22Rv1 (cell line): ENCODE data around the gene COG3.

Source experiments
- H3K27ac ChIP-seq: fragments of 450-650 bp; 2 replicates; pipeline ENCODE4 v1.5.1; 2017
- ZFX ChIP-seq: fragments of 450-650 bp; IDR thresholded peaks from 2 replicates; pipeline ENCODE4 v1.6.1; 2017; ENCODE audit warnings: antibody characterized with exemption, borderline replicate concordance
- TF ChIP-seq, protein P1 (sequence below): fragments of 450-650 bp; IDR thresholded peaks from 2 replicates; pipeline ENCODE4 v1.5.1; 2017; ENCODE audit warnings: mild to moderate bottlenecking

Gene COG3

DNA sequence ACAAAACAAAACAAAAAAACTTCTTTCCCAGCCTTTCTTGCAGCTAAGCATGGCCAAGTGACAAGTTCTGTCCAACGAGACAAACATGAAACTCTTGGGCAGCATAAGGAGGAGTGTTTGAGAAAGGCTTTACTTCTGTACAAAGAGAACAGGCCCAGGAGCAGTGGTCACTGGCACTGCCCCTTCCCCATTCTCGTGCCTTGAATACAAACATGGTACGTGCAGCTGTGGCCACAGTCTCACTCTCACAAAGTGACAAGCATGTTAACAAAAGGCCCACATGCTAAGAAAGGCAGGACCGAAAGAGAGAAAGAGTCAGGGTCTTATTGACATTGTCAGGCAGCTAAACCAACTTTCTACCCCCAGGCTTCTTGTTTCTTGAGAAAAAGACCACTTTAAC, 26.8 kb upstream of the COG3 start:
- H3K27ac ChIP-seq: no peak overlapping the region
- TF ChIP-seq, protein P1, sequence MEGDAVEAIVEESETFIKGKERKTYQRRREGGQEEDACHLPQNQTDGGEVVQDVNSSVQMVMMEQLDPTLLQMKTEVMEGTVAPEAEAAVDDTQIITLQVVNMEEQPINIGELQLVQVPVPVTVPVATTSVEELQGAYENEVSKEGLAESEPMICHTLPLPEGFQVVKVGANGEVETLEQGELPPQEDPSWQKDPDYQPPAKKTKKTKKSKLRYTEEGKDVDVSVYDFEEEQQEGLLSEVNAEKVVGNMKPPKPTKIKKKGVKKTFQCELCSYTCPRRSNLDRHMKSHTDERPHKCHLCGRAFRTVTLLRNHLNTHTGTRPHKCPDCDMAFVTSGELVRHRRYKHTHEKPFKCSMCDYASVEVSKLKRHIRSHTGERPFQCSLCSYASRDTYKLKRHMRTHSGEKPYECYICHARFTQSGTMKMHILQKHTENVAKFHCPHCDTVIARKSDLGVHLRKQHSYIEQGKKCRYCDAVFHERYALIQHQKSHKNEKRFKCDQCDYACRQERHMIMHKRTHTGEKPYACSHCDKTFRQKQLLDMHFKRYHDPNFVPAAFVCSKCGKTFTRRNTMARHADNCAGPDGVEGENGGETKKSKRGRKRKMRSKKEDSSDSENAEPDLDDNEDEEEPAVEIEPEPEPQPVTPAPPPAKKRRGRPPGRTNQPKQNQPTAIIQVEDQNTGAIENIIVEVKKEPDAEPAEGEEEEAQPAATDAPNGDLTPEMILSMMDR: no peak

DNA sequence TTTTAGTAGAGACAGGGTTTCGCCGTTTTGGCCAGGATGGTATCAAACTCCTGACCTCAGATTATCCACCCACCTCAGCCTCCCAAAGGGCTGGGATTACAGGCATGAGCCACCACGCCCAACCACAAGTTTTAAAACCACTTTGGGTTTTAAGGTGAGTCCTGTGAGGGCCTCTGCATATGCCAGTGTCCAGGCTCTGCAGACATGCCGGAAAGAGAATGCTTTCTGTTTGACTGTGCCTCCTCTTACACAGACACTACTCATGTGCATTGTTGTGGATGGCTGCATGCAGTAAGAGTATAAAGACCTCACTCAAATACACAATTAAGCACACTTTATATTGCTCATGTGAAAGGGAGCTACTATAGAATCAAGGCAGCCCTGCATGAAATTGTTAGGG, 25.7 kb upstream of the COG3 start:
- H3K27ac ChIP-seq: no peak overlapping the region
- TF ChIP-seq, protein P1: no peak
- no peak for TF ChIP-seq ZFX

DNA sequence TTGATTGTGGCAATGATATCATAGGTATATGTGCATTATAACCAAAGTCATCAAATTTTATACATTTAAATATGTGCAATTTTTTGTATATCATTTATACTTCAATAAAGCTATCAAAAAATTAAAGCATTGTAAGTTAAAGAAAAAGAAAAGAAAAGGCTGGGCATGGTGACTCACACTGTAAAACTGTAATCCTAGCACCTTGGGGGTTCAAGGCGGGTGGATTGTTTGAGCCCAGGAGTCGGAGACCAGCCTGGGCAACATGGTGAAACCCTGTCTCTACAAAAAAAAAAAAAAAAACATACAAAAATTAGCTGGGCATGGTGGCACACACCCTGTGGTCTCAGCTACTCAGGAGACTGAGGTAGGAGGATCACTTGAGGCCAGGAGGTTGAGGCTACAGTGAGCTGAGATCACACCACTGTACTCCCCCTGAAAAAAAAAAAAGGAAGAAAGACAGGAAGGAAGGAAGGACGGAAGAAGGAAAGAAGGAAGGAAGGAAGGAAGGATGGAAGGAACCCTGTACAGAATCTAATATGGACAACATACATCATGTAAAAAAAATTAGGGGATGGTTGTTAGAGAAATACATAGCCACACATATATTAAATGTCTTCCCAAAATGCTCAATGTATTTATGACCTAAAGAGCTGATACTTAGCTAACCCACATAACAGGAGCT, 24.8 kb upstream of the COG3 start:
- no peak for TF ChIP-seq ZFX
- TF ChIP-seq, protein P1: no peak
- H3K27ac ChIP-seq: no peak overlapping the region

GRCh38 chr13:45441633-45442032, 23.1 kb upstream of the COG3 start:
- TF ChIP-seq, protein P1: no peak
- TF ChIP-seq ZFX: no peak
- no peak overlapping the region for H3K27ac ChIP-seq

DNA sequence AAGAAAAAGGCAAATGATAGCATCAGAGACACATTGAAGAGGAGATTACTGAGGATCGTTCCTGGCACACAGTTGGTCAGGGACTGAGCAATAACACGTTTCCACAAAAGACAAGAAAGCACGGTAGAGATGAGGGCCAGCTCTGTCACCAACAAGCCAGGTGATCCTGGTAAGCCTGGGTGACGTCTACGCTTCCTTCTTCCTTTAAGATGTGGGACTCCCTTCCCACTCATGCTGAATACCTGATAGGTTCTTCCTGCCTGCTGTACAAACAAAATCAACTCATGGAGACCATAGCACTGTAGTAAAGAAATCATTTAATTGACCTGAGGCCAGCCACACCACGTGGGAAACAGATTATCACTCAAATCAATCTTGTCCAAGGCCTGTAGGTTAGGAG, 19.7 kb upstream of the COG3 start:
- no peak overlapping the region for H3K27ac ChIP-seq
- TF ChIP-seq ZFX: no peak
- TF ChIP-seq, protein P1: no peak

DNA sequence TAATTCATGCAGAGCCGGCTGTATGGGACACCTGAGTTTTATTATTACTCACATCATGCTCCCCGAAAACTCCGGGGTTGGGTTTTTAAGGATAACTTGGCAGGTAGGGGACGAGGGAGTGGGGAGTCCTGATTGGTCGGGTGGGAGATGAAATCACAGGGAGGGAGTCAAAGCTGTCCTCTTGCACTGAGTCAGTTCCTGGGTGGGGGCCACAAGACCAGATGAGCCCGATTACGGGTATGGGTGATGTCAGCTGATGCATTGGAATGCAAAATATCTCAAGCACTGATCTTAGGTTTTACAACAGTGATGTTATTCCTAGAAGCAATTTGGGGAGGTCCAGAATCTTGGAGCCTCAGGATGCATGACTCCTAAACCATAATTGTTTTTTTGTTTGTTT, 18.6 kb upstream of the COG3 start:
- H3K27ac ChIP-seq: no peak overlapping the region
- no peak for TF ChIP-seq ZFX
- TF ChIP-seq, protein P1: no peak

DNA sequence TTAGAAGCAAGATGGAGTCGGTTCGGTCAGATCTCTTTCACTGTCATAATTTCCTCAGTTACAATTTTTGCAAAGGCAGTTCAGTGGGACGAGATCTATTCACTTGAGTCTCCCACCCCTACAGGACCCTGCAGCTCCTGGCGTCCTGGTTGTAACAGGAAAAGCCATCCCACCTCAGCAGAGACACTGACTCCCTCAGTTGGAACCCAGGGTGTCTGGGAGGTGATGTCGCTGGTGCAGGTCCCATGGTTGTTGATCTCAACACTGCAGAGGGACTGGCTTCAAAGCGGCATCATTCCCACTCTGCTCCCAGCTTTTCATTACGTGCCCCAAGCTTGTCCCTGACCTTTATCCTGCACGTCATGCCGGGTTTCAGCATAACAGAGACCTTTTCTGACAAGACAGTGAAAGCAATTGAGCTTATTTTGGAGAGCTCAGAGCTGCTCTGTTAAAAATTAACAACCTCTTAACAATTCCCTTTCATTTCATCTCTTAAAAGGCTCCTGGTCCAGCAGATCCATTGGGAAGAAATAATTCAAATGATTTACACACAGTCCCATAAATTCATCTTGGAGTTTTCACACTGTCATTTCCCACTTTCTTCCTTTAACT, 17.6 kb upstream of the COG3 start:
- H3K27ac ChIP-seq: peak overlapping the region; percentile 31; the same call in 1 of the 2 replicates
- TF ChIP-seq, protein P1: no peak
